DMS 273 (cell line): ENCODE data around the gene SLC6A13.
A peak's percentile ranks its signal among the peaks of the same experiment; 100 is the strongest.
"Not testable (repeated sequence)": the region's sequence is repeated elsewhere in the genome, so short reads cannot be mapped to it uniquely, and the experiment has no call there.

Source experiments
- DNase-seq: peaks from one replicate; lab custom pipeline; 2025; ENCODE audit not compliant: unreplicated experiment; lab: John Stamatoyannopoulos, UW

Gene SLC6A13

GRCh38 chr12:217029-217428 lies 45.6 kb downstream of the SLC6A13 start:
- DNase-seq: not testable (repeated sequence)

DNA sequence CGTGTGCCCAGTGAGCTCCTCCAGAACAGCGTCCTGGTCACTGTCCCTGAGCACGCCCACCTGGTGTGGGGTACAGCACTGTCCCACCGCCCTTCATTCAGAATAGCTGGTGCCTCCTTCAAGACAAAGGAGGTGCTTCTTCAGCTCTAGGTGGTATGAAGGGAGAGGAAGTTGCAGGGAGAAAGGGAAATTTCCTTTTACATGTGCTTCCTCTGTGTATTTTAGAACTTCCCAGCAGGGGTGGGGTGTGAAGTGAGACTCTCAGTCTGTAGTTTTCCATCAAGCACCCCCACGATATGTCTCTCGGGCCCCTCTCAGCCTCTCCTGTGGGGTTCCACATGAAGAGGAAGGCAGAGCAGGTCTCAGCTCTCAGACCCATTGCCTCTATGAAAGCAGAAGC lies 47.5 kb downstream of the SLC6A13 start:
- no peak for DNase-seq

- DNase-seq: no peak
Measured at GRCh38 chr12:214003-214741, 48.5 kb downstream of the SLC6A13 start, which contains the start of gene SLC6A12. Gene SLC6A12, minus strand, starts transcription at chr12:214157. Its CDS starts 4,171 bp downstream, at chr12:209986.

- no peak for DNase-seq
Measured at GRCh38 chr12:213527-213932, 49.1 kb downstream of the SLC6A13 start.

DNA sequence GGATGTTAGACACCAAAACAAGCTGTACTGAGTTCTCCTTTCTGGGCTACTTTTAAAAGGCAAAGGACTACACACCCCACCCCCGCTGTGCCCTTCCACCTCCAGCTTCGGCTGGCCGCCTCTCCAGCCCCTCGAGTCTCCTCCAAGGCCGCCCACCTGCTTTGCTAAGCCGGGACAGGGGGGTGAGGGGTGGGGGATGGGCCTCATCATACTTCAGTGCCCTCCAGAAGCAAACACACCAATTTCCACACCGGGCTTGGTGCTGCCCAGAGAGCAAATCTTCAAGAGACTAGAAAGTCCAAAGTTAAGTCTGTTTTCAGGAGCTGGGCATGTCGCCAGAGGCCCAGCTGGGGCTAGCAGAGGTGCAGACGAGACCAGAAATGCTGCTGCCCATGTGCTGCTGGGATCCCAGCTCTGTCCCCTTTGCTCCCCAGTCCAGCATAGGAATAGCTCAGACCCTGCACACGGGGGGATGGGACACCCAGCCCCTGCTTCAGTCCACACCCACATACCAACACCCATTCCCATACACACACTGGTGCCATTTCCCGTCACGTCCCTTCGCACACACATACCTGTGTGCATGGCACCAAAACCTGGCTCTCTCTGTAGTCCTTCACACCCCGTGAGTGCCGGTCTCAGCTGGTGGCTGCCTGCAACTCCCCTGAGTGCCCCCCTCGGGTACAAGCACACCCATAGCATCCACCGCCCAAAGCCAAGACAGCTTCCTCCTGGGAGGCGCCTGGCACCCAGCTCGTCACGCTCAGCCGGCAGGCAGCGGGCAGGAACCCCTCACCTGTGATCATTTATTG lies 49.7 kb downstream of the SLC6A13 start:
- DNase-seq: peak; percentile 62

- no peak for DNase-seq
Measured at GRCh38 chr12:212415-212714, 50.3 kb downstream of the SLC6A13 start.

- no peak for DNase-seq
Measured at GRCh38 chr12:211639-212414, 50.8 kb downstream of the SLC6A13 start.

DNA sequence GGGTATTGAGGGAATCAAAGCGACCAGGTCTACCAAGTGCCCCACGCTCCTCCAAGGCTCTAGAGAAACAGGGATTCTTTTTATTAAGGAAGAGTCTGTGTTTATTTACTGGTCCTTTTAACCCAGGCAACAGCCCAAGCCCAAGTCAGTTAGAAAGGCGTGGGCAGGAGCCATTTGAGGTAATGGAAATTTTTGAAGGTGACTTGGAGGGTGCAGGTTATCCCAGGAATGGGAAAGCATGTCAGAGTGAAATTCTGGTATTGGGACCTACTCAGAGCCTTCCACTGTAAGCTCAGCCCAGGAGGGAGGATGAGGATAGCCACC lies 51.5 kb downstream of the SLC6A13 start:
- no peak for DNase-seq

GRCh38 chr12:210277-211141 lies 52.1 kb downstream of the SLC6A13 start:
- no peak for DNase-seq

- DNase-seq: no peak
Measured at GRCh38 chr12:209851-210250, 52.8 kb downstream of the SLC6A13 start.

- no peak for DNase-seq
Measured at GRCh38 chr12:209246-209645, 53.4 kb downstream of the SLC6A13 start.

DNA sequence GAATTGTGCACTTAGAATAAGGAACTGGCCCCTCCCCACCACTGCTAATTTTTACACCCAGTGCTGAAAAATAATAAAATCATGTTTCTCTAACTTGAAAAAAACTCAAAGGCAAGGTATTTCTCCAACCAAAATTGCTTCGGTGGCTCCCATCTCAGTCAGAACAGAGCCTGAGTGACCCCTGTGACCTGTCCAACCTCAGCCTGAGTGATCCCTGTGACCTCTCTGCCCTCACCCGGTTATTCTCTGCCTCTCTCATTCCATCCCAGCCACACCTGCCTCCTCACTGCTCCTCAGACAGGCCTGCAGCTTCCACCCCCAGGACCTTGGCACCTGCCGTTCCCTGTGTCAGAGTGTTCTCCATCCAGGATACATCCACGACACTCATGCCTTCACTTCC lies 53.8 kb downstream of the SLC6A13 start:
- no peak for DNase-seq

- no peak for DNase-seq
Measured at GRCh38 chr12:207804-208203, 54.8 kb downstream of the SLC6A13 start.

DNA sequence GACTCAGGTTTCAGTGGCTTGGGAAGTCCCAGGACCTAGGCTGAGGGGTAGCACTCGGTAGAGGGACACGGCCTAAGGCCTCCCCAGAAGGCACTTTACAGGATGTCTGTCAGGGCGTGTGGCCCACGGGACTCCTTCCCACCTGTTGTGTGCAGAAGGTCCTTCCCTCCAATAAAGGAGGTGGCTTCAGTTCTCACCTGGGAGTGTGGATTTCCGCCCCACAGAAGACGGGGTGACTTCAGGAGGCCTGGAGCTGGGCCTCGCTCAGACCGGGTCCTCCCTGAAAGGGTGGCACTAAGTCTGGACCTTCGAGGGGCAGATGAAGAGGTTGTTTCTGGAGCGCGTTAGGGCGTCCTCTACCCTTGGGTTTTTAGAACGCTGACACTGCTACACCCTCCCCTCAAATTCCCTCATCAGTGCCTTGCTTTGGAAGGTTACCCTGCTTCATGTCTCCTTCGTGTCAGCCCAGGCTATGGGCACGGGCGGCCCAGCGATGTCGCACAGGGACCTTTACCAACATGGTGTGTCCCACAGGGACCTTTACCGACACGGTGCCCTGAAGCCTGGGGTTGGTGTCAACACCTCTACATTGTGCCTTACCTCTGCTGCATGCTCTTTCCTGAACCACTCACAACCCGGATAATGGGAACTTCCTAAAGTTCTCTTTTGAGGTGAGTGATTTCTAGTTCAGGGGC lies 55.7 kb downstream of the SLC6A13 start:
- DNase-seq: no peak

DNA sequence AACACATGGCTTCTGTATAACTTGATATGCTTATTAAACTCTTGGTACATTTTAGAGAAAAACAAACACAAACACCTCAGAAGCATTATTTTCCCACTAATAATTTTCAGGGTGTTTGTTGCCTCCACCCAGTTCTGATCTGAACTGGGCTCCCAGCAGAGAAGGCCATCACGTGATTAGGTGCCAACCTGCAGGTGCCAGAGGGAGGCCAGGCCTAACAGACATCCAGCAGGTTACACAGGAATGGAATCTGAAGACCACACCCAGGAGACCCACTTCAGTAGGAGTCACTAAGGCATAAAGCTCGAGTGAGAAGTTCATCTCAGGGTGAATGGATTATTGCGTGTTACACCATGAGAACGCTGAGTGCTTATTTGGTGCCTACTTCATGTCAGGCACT lies 57.6 kb downstream of the SLC6A13 start:
- no peak for DNase-seq

DNA sequence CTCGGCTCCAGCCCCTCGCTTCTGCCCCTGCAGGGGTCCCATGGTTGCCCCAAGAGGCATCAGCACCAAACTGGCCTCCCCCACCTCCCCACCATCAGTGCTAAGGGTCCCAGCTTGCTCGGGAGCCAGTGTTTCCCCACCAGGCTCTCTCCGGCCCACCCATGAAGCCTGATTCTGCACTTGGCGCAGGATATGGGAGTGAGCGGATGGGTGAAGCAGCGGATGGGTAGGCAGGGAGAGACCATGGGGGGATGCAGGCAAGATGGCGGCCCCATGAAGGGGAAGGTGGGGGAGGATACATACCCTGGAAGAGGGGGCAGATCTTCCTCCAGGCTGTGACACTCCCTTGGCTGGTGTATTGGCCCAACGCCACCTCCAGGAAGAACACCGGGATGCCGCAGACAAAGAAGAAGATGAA lies 58.4 kb downstream of the SLC6A13 start:
- no peak for DNase-seq

- DNase-seq: peak; percentile 61
Measured at GRCh38 chr12:203462-204260, 59.0 kb downstream of the SLC6A13 start.

DNA sequence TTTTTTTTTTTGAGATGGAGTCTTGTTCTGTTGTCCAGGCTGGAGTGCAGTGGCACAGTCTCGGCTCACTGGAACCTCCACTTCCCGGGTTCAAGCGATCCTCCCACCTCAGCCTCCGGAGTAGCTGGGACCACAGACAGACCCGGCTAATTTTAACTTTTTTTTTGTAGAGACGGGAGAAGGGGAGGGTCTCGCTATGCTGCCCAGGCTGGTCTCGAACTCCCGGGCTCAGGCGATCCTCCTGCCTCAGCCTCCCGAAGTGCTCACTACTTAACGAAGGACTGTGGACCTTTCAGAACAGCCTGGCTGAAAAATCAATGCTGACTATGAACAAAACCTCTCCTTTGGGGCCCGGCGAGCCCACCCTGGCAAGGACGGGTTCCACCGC lies 59.6 kb downstream of the SLC6A13 start:
- DNase-seq: no peak

GRCh38 chr12:202081-202731 lies 60.4 kb downstream of the SLC6A13 start:
- no peak for DNase-seq
